Spleen (tissue), 11 donors: Measurements from ENCODE around the gene ME3. TPM values are rescaled to one million over a fixed set of nuclear protein-coding genes. Genes with fewer than 3 reads are reported as not detected.

Experiments
- DNase-seq: peaks from one replicate; pipeline ENCODE4 v3.0.0-alpha.2; 2020
- H3K27ac ChIP-seq, 8 donors: fragments of 200-600 bp; sonication (generic) in 7 of 8; 1 replicate in 4 of 8; 2 replicates in 4 of 8; pipeline versions ENCODE4 v1.5.0 to v1.8.0; 2016 to 2021; ENCODE audit warnings: inconsistent platforms in 4 of 8, mild to moderate bottlenecking in 4 of 8, moderate library complexity in 1 of 8
- H3K27me3 ChIP-seq, 7 donors: fragments of 200-600 bp; sonication (generic) in 6 of 7; replicated peaks in 1 of 7; 1 replicate in 4 of 7; 2 replicates in 3 of 7; pipeline versions ENCODE4 v1.5.0 to v1.8.0; 2016 to 2021; ENCODE audit warnings: inconsistent platforms in 3 of 7, mild to moderate bottlenecking in 1 of 7
- H3K36me3 ChIP-seq, 6 donors: fragments of 200-600 bp; sonication (generic) in 5 of 6; 1 replicate in 4 of 6; 2 replicates in 2 of 6; pipeline versions ENCODE4 v1.5.0 to v1.8.0; 2016 to 2021; ENCODE audit warnings: inconsistent platforms in 2 of 6
- H3K4me1 ChIP-seq, 6 donors: fragments of 200-600 bp; sonication (generic) in 5 of 6; 1 replicate in 3 of 6; 2 replicates in 3 of 6; pipeline versions ENCODE4 v1.5.0 to v1.8.0; 2016 to 2021; ENCODE audit warnings: inconsistent platforms in 3 of 6
- H3K4me3 ChIP-seq, 8 donors: fragments of 200-600 bp; sonication (generic) in 7 of 8; 1 replicate in 4 of 8; 2 replicates in 4 of 8; pipeline versions ENCODE4 v1.5.0 to v1.8.0; 2016 to 2021; ENCODE audit warnings: inconsistent platforms in 4 of 8, mild to moderate bottlenecking in 4 of 8, moderate library complexity in 2 of 8
- H3K9me3 ChIP-seq, 8 donors: fragments of 200-600 bp; sonication (generic) in 7 of 8; 1 replicate in 4 of 8; 2 replicates in 4 of 8; pipeline versions ENCODE4 v1.5.0 to v1.8.0; 2016 to 2021; ENCODE audit warnings: inconsistent platforms in 4 of 8
- CTCF ChIP-seq, 11 experiments: fragments of 200-600 bp in 7 of 11; fragments of 450-650 bp in 4 of 11; sonication (generic) in 4 of 11; IDR thresholded peaks in 8 of 11; conservative IDR thresholded peaks in 3 of 11; 1 replicate in 7 of 11; 2 replicates in 4 of 11; pipeline versions ENCODE4 v1.4.0 to v1.8.0; 2016 to 2021; ENCODE audit warnings: antibody characterized with exemption in 11 of 11, inconsistent platforms in 4 of 11, mild to moderate bottlenecking in 1 of 11
- POLR2A ChIP-seq, 3 donors: fragments of 450-650 bp; IDR thresholded peaks; one replicate each; pipeline ENCODE4 v1.5.1; 2017; ENCODE audit warnings: antibody characterized with exemption in 3 of 3, mild to moderate bottlenecking in 1 of 3
- POLR2AphosphoS5 ChIP-seq, 3 donors: sonication (generic); formaldehyde crosslinking; IDR thresholded peaks; one replicate each; pipeline ENCODE4 v1.5.1; 2017; ENCODE audit warnings: antibody characterized with exemption in 3 of 3
- WGBS, 5 donors: extraction: QIAGEN DNeasy Blood & Tissue Kit in 3 of 5; methylation state at CpG; one replicate each; pipeline versions ENCODE4 v1.1.5 to v1.1.7; 2013 to 2018; 5-methylcytosine and 5-hydroxymethylcytosine counted together
- intact Hi-C: fragments of 100-400 bp; cut with DNase I; formaldehyde crosslinking; loops from one replicate; pipeline ENCODE4 v1.15.0; 2023; ENCODE audit warnings: low total_unique reads
- polyA plus RNA-seq, 3 donors: library from polyadenylated mRNA; stranded (reverse); fragments of 200-250 nt; gene quantifications; one replicate each; pipeline ENCODE4 v1.2.1, GENCODE V29; 2013
- total RNA-seq, 7 donors: library from RNA; depleted of rRNA in 3 of 7; stranded (reverse); fragments of >200 nt in 3 of 7; fragmentation: NEBNext Ultra II Directional in 4 of 7; extraction: Animal tissue kit (Norgen Biotek cat#: 25700) in 4 of 7; gene quantifications; one replicate each; pipeline versions ENCODE4 v1.1.0 to v1.2.1, GENCODE V29; 2016 to 2021
- donor health status: healthy with polysubstance abuse.
- donor health status: DM: no; HTN: no; CAD: no; lungs with moderate emphysema.
- donor health status: DM: no; HTN: no; CAD: no.
- donor health status: Bipolar disorder and iron deficiency.
- donor health status: healthy.
- donor health status: DM: no; HTN: no; CAD: no.
- donor health status: DM: yes; HTN: yes; CAD: no.

Gene ME3
- total and polyA plus RNA-seq, 10 donors: 6.4 to 25.9 (median 18.3) TPM

- Histone ChIP-seq H3K27me3 (no peaks in the 10 kb centered on the region), H3K9me3 (no peaks in the 10 kb centered on the region), H3K4me1 (peaks cover 0 to 19% (median 12%) of the 10 kb centered on the region in 6 donors), H3K4me3 (no peak overlapping the region), H3K27ac (no peak overlapping the region), H3K36me3 (no peaks in the 10 kb centered on the region)
- no peak for TF ChIP-seq POLR2AphosphoS5 (IDR thresholded peaks at IDR 0.05)
- no peak for TF ChIP-seq CTCF (IDR thresholded peaks at IDR 0.05 in 8 of 11, conservative IDR thresholded peaks at IDR 0.05 in 3 of 11)
- TF ChIP-seq POLR2A (IDR thresholded peaks at IDR 0.05): no peak
- WGBS, 5 donors: 92 to 96% (median 94%) methylated on average over 4 of the region's 4 CpGs
- no peak for DNase-seq
- intact Hi-C loops: no loop called here
Measured at GRCh38 chr11:86488553-86488952, 183.9 kb downstream of the ME3 start.

GRCh38 chr11:86487671-86488070, 184.7 kb downstream of the ME3 start:
- 90 to 99% (median 93%) methylated on average over 7 of the region's 7 CpGs for WGBS, 5 donors
- H3K4me3 ChIP-seq: no peak overlapping the region
- intact Hi-C loops: no loop called here
- TF ChIP-seq POLR2AphosphoS5 (IDR thresholded peaks at IDR 0.05) (no peak), POLR2A (IDR thresholded peaks at IDR 0.05) (no peak), CTCF (IDR thresholded peaks at IDR 0.05 in 8 of 11, conservative IDR thresholded peaks at IDR 0.05 in 3 of 11) (no peak)
- H3K4me1 ChIP-seq: peaks cover 0 to 21% (median 12%) of the 10 kb centered on the region in 6 donors
- no peaks in the 10 kb centered on the region for H3K27me3 ChIP-seq
- no peaks in the 10 kb centered on the region for H3K36me3 ChIP-seq
- no peak overlapping the region for H3K27ac ChIP-seq
- no peaks in the 10 kb centered on the region for H3K9me3 ChIP-seq
- DNase-seq: no peak

- 18 to 58% (median 36%) methylated on average over 4 to 5 of the region's 5 CpGs for WGBS, 5 donors
- no peak for TF ChIP-seq POLR2AphosphoS5 (IDR thresholded peaks at IDR 0.05)
- no peak for TF ChIP-seq POLR2A (IDR thresholded peaks at IDR 0.05)
- no peak for TF ChIP-seq CTCF (IDR thresholded peaks at IDR 0.05 in 8 of 11, conservative IDR thresholded peaks at IDR 0.05 in 3 of 11)
- Histone ChIP-seq H3K4me3 (no peak overlapping the region), H3K4me1 (peaks cover 0 to 21% (median 11%) of the 10 kb centered on the region in 6 donors), H3K27me3 (no peaks in the 10 kb centered on the region), H3K36me3 (no peaks in the 10 kb centered on the region), H3K27ac (peak overlapping the region in 1 of 8 donors; percentile 34), H3K9me3 (no peaks in the 10 kb centered on the region)
- DNase-seq: peak; percentile 80
- intact Hi-C loops: no loop called here
Measured at GRCh38 chr11:86486261-86487030, 186.0 kb downstream of the ME3 start.

GRCh38 chr11:86484795-86485166, 187.6 kb downstream of the ME3 start:
- Histone ChIP-seq H3K9me3 (no peaks in the 10 kb centered on the region), H3K4me1 (peaks cover 0 to 21% (median 11%) of the 10 kb centered on the region in 6 donors), H3K4me3 (no peak overlapping the region), H3K27ac (peak overlapping the region in 6 of 8 donors; percentile 28 to 66 (median 49)), H3K27me3 (no peaks in the 10 kb centered on the region), H3K36me3 (no peaks in the 10 kb centered on the region)
- 68 to 88% (median 84%) methylated on average over 1 of the region's 1 CpG for WGBS, 5 donors
- no peak for DNase-seq
- TF ChIP-seq POLR2AphosphoS5 (IDR thresholded peaks at IDR 0.05): no peak
- no peak for TF ChIP-seq POLR2A (IDR thresholded peaks at IDR 0.05)
- no peak for TF ChIP-seq CTCF (IDR thresholded peaks at IDR 0.05 in 8 of 11, conservative IDR thresholded peaks at IDR 0.05 in 3 of 11)
- intact Hi-C loops: no loop called here
